SK-N-MC (cell line): ENCODE results near the gene ZDHHC1.

ENCODE experiments used
- EZH2 ChIP-seq: fragments of 200-600 bp; sonication (generic); IDR thresholded peaks from one replicate; pipeline ENCODE4 v1.6.1; 2017; ENCODE audit warnings: antibody characterized with exemption
- FOXP2 ChIP-seq: optimal IDR thresholded peaks from 2 replicates; pipeline ENCODE3; 2011; ENCODE audit warnings: mild to moderate bottlenecking, moderate library complexity; ENCODE audit not compliant: insufficient read depth; ENCODE audit errors: extremely low read length, control extremely low read depth
- POLR2AphosphoS5 ChIP-seq: IDR thresholded peaks from 2 replicates; pipeline ENCODE4 v1.6.1; 2012; ENCODE audit warnings: mild to moderate bottlenecking, low read depth, low read length, borderline replicate concordance

DNA sequence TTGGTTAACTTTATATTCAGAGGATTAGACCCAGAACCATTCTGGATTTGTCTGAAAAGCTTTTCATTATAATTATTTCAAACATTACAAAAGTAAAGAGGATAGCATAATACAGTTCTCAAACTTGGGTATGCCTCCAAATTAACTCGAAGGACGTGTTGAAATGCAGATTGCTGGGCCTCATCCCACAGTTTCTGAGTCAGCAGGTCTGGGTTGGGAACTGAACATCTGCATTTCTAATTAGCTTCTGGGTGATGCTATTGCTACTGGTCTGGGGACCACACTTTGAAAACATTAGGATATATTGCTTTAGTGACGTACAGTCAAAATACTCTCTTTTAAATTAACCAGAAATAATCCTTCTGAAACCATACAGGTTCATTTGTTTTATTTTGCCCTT is 33.0 kb downstream of the ZDHHC1 start:
- no peak for TF ChIP-seq POLR2AphosphoS5
- no peak for TF ChIP-seq FOXP2
- no peak for TF ChIP-seq EZH2
